ENCODE measurements around the gene HPS4.

Gene HPS4

DNA sequence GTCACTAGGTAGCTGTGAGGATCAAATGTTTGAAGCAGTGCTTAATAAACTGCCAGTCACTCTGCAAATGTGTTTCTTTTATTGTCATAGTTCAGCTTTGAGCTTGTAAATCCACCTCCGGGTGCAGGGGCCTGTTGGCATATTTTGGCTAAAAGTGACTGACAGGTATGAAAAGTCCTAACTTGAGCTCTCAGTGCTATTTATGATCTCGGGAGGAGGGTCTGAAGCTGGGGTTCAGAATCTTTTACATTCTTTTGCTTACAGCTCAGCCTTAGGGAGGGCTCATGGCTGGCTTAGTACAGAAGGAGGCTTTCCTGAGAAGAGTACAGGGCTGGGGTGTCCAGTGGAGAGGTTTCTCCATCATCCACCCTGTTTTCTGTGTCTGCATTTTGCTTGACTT is 53.0 kb downstream of the HPS4 start:
- TF ChIP-seq, protein P1, sequence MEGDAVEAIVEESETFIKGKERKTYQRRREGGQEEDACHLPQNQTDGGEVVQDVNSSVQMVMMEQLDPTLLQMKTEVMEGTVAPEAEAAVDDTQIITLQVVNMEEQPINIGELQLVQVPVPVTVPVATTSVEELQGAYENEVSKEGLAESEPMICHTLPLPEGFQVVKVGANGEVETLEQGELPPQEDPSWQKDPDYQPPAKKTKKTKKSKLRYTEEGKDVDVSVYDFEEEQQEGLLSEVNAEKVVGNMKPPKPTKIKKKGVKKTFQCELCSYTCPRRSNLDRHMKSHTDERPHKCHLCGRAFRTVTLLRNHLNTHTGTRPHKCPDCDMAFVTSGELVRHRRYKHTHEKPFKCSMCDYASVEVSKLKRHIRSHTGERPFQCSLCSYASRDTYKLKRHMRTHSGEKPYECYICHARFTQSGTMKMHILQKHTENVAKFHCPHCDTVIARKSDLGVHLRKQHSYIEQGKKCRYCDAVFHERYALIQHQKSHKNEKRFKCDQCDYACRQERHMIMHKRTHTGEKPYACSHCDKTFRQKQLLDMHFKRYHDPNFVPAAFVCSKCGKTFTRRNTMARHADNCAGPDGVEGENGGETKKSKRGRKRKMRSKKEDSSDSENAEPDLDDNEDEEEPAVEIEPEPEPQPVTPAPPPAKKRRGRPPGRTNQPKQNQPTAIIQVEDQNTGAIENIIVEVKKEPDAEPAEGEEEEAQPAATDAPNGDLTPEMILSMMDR (IDR thresholded peaks at IDR 0.05; ENCODE audit: low read depth, low read length, missing control alignments), result no peak
- peak overlapping the region; percentile 51; the same call in 1 of the 2 replicates for H3K4me3 ChIP-seq (replicated peaks; ENCODE audit: low read depth, low read length)
- DNase-seq (ENCODE audit: extremely low read depth, low read depth), result no peak

DNA sequence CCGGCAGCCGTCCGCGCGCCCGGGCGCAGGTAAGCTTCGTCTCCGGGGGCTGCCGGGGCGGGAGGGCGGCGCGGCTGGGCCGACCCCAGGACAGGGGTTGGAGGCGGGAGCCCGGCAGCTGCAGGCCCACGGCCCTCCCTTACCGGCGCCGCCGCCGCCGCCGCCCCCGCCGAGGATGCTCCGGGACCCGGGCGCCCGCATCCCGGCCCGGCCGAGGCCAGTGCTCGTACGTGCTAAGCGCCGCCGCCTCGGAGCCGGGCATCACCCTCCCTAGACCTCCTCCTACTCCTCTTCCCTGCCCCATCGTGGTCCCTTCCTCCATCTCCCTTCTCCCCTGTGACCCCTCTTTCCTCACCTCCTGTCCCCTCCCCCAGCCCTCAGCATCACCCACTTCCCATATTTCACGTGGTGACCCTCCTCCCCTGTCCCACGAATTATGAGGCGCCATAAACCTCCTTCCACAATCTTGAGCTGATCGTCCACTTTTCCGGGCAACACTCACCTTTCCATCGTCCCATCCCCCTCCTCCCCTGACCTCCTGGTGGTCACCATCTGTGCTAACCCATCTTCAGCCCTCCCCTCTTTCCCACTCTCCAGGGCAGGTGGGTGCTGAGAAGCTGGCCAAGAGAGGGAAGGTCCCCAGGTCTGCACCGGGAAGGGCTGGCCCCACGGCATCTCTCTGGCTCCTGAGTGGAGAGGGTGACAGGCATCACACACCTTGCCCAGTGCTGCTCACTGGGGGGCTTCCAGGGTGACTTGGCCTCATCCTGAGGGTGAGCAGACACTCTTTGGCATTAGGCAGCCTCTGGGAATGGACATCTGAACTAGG is 53.9 kb downstream of the HPS4 start:
- H3K4me3 ChIP-seq (replicated peaks; ENCODE audit: low read depth, low read length), result peak overlapping the region; percentile 51
- TF ChIP-seq, protein P1 (IDR thresholded peaks at IDR 0.05; ENCODE audit: low read depth, low read length, missing control alignments), result no peak
- no peak for DNase-seq (ENCODE audit: extremely low read depth, low read depth)

DNA sequence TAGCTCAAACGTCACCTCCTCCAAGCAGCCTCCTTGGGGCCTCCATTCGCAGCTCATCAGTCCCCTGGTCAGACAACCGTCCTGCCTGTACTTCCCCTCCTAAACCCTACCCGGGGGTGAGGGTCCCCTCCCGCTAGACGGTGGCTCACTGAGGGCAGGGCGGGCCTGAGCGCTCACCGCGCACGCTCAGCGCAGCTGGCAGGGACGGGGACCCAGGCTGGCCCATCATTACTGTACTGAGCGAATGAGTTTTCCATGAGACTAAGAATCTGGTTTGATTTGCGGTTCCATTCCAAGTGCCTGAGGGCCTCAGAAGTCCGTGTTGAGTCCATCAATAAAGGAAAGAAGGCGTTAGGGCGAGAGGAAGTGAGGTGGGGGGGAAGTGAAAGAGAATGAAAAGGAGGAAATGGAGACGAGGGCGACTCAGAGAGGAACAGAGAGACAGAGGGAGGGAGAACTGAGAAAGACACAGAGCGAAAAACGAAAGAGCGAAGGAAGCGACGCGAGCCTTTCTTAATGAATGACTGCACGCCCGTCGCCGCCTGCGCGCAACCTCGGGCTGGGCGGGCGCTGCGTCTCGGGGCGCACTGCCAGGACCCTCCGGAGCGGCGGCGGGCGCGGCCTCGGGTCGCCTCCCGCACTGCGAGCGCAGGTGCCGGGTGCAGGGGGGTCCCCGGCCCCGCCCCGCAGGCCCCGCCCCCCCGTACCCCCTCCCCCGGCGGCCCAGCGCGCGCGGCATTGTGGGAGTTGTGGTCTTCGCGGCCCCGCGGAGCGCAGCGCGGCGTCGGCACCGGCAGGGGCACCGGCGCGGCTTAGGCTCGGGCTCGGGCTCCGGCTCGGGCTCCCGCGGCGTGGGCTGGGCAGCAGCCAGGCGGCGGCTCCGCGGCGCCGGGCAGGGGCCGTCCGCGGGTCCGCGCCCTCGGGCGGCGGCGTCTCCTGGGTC is 54.8 kb downstream of the HPS4 start, which contains the start of gene ASPHD2:
ASPHD2 (plus strand) TSS at position 746 of the 943 bp plus-strand sequence. CDS start 4,356 bp downstream, outside the sequence.
- DNase-seq (ENCODE audit: extremely low read depth, low read depth), result peak; percentile 22
- H3K4me3 ChIP-seq (replicated peaks; ENCODE audit: low read depth, low read length), result peak within 1 kb of the TSS; percentile 65
- TF ChIP-seq, protein P1 (IDR thresholded peaks at IDR 0.05; ENCODE audit: low read depth, low read length, missing control alignments), result no peak

DNA sequence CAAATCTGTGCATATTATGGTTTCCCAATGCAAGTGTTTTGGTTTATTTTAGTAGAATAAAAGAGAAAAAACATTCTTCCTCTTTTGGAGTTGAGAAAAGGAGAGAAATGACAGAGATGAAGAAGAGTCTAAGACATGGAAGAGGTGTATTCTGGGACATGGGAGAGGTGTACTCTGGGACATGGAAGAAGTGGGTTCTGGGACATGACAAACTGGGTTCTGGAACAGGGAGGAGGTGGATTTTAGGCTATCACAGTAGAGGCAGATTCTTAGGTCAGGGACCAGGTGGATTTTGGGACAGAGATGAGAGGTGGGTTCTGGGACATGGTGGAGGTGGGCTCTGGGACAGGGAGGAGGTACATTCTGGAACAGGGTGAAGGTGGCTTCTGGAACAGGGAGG is 56.7 kb downstream of the HPS4 start:
- no peak for DNase-seq (ENCODE audit: extremely low read depth, low read depth)
- H3K4me3 ChIP-seq (replicated peaks; ENCODE audit: low read depth, low read length), result no peak overlapping the region
- TF ChIP-seq, protein P1 (IDR thresholded peaks at IDR 0.05; ENCODE audit: low read depth, low read length, missing control alignments), result no peak

DNA sequence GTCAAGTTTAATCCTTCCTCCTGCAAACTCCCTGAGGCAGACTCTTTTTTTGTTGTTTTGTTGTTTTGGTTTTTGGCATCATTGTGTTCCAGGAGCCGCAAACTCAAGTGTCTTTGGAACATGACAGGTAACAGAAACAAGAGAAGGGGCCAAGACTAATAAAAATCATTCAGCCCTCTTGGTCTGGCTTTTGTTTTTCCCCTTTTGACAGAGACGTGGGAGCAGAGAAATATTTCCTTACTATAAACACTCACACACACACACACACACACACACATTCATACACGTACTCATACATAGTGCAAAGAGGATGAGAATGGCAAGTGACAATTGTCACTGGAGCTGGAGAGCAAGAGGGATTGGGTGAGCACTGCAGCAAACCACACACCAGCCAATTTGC is 65.0 kb downstream of the HPS4 start:
- TF ChIP-seq, protein P1 (IDR thresholded peaks at IDR 0.05; ENCODE audit: low read depth, low read length, missing control alignments), result no peak
- no peak for DNase-seq (ENCODE audit: extremely low read depth, low read depth)
- no peak overlapping the region for H3K4me3 ChIP-seq (replicated peaks; ENCODE audit: low read depth, low read length)

DNA sequence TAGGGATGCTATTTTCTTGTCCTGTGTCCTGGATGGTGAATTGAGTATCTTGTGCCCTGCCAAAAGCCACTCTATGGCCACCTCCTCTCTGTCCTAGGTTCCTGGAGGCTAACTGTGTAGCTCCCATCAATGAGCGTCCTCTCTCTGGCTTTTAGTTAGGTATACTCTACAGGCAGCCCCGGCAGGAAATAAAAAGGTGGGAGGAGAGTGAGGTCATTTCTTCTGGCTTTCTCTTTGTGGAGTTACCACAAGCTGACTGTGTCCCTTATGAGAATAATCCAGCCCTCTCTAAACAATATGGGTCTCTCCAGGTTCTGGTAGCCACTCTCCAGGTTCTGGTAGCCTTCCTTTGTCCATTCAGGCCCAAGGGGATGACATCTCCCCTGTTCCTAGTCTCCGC is 66.2 kb downstream of the HPS4 start:
- TF ChIP-seq, protein P1 (IDR thresholded peaks at IDR 0.05; ENCODE audit: low read depth, low read length, missing control alignments), result no peak
- H3K4me3 ChIP-seq (replicated peaks; ENCODE audit: low read depth, low read length), result no peak overlapping the region
- no peak for DNase-seq (ENCODE audit: extremely low read depth, low read depth)

Measured in HFF-Myc (cell line).